Measurements from ENCODE around the gene SLC17A7. TPM values are rescaled to one million over a fixed set of nuclear protein-coding genes. Genes with fewer than 3 reads are reported as not detected.

The SLC17A7 gene
- total RNA-seq, 1 donor from 2014 or later, result not detected

DNA sequence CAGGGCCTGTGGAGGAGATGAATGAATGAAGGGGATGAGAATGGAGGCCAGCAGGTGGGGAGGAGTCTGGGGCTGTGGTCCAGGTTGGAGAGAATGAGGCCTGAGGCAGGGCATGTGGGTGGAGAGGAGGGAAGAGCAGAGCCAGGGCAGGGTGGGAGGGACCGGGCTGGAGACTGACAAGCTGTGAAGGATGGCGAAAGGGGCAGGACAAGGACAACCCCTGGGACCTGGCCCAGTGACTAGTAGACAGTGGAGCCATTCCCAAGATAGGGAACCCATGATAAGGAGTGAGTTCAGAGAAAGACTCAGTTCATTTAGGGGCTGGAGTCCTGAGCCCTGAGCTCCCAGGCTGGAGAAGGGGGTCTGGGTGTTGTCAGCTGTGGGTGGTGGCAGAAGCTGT lies 21.1 kb downstream of the SLC17A7 start:
- no peak overlapping the region for H3K4me3 ChIP-seq (ENCODE audit: low read depth, low read length)
- TF ChIP-seq, protein P1, sequence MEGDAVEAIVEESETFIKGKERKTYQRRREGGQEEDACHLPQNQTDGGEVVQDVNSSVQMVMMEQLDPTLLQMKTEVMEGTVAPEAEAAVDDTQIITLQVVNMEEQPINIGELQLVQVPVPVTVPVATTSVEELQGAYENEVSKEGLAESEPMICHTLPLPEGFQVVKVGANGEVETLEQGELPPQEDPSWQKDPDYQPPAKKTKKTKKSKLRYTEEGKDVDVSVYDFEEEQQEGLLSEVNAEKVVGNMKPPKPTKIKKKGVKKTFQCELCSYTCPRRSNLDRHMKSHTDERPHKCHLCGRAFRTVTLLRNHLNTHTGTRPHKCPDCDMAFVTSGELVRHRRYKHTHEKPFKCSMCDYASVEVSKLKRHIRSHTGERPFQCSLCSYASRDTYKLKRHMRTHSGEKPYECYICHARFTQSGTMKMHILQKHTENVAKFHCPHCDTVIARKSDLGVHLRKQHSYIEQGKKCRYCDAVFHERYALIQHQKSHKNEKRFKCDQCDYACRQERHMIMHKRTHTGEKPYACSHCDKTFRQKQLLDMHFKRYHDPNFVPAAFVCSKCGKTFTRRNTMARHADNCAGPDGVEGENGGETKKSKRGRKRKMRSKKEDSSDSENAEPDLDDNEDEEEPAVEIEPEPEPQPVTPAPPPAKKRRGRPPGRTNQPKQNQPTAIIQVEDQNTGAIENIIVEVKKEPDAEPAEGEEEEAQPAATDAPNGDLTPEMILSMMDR (IDR thresholded peaks at IDR 0.05; ENCODE audit: insufficient read depth, low read length, severe bottlenecking), result no peak
- DNase-seq (ENCODE audit: low read depth) (no peak), FAIRE-seq (no peak)
- H3K27me3 ChIP-seq (ENCODE audit: control insufficient read depth, insufficient read depth, low read length), result peaks cover 36% of the 10 kb centered on the region
- no peaks in the 10 kb centered on the region for H3K36me3 ChIP-seq (ENCODE audit: control insufficient read depth, insufficient read depth, low read length)

GRCh38 chr19:49419173-49419572 lies 22.2 kb downstream of the SLC17A7 start:
- no peak for FAIRE-seq
- TF ChIP-seq, protein P1 (IDR thresholded peaks at IDR 0.05; ENCODE audit: insufficient read depth, low read length, severe bottlenecking), result no peak
- no peak overlapping the region for H3K4me3 ChIP-seq (ENCODE audit: low read depth, low read length)

DNA sequence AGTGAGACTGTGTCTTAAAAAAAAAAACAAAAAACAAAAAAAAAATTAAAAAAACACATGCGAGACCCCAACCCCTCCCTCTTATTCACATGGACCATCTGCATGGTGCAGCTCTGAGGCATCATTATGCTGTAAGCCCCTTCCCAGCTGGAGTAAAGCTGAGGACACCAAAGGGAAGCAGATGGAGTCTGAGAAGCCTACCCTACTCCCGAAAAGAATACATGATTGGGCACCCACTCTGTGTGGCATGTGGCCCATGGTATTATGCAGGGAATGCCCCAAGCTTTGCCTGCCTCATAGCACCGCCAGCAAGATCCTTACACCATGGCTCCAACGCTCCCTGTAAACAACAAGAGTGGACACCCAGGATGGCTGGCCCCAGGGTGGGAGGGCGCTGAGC lies 22.8 kb downstream of the SLC17A7 start:
- no peak overlapping the region for H3K4me3 ChIP-seq (ENCODE audit: low read depth, low read length)
- TF ChIP-seq, protein P1 (IDR thresholded peaks at IDR 0.05; ENCODE audit: insufficient read depth, low read length, severe bottlenecking), result no peak
- H3K27me3 ChIP-seq (ENCODE audit: control insufficient read depth, insufficient read depth, low read length), result peaks cover 33% of the 10 kb centered on the region
- DNase-seq (ENCODE audit: low read depth) (no peak), FAIRE-seq (no peak)
- H3K36me3 ChIP-seq (ENCODE audit: control insufficient read depth, insufficient read depth, low read length), result no peaks in the 10 kb centered on the region

More at GRCh38 chr19:49419173-49419572, 22.2 kb downstream of the SLC17A7 start:
- Histone ChIP-seq H3K36me3 (ENCODE audit: control insufficient read depth, insufficient read depth, low read length) (no peaks in the 10 kb centered on the region), H3K27me3 (ENCODE audit: control insufficient read depth, insufficient read depth, low read length) (peaks cover 35% of the 10 kb centered on the region)
- DNase-seq (ENCODE audit: low read depth), result no peak

GRCh38 chr19:49417088-49417487 lies 24.2 kb downstream of the SLC17A7 start:
- DNase-seq (ENCODE audit: low read depth) (no peak), FAIRE-seq (no peak)
- TF ChIP-seq, protein P1 (IDR thresholded peaks at IDR 0.05; ENCODE audit: insufficient read depth, low read length, severe bottlenecking), result no peak
- no peaks in the 10 kb centered on the region for H3K36me3 ChIP-seq (ENCODE audit: control insufficient read depth, insufficient read depth, low read length)
- peaks cover 26% of the 10 kb centered on the region for H3K27me3 ChIP-seq (ENCODE audit: control insufficient read depth, insufficient read depth, low read length)
- H3K4me3 ChIP-seq (ENCODE audit: low read depth, low read length), result no peak overlapping the region

DNA sequence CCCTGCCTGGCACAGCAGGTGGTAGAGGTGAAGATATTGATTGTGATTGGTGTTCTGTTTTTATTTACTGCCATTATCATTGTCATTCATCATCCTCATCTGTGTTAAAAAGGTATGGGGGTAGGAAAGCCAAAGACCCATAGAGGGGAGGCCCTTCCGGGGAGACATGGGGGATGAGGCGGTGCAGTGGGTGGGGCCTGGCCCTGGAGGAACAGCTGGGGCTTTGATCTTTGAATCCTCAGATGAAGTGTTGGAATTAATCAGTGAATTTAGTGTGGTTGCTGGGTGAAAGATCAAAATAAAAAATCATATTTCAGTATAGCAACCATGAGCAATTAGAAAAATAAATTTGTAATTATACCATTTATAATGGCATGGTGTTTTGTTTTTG lies 25.5 kb downstream of the SLC17A7 start:
- peaks cover 23% of the 10 kb centered on the region for H3K27me3 ChIP-seq (ENCODE audit: control insufficient read depth, insufficient read depth, low read length)
- no peak overlapping the region for H3K4me3 ChIP-seq (ENCODE audit: low read depth, low read length)
- TF ChIP-seq, protein P1 (IDR thresholded peaks at IDR 0.05; ENCODE audit: insufficient read depth, low read length, severe bottlenecking), result no peak

DNA sequence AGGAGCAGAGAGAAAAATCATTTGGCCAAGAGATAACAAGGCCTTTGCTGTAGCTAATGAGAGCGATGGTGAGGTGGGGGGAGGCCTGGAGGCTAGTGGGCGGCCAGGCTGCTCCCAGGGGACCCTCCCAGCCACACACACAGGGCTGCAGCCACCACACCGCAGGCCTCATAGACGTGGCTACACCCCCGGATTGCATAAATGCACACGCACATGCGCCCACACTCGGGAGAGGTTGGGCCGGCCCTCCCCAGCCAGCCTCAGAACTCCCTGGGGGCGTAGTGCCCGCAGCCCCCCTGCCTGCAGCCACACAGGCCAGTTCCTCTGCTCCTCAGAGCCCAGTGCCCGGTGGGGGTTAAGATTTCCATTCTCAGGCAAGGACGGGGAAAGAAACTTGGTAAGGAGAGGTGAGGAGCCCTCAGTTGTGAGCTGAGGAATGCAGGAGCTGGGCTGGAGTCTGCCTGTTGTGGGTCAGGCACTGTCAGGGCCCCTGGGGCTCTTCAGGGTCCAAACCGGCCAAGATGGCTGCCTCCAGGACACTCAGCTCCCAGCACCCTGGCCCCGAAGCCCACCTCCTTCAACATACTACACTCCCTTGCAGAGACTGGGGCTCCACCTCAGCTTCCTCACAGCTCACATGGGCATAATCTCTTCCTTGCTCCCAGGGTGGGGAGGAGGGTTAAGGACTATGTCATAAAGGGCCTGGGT lies 26.1 kb downstream of the SLC17A7 start:
- no peak for FAIRE-seq
- Histone ChIP-seq H3K36me3 (ENCODE audit: control insufficient read depth, insufficient read depth, low read length) (no peaks in the 10 kb centered on the region), H3K4me3 (ENCODE audit: low read depth, low read length) (no peak overlapping the region), H3K27me3 (ENCODE audit: control insufficient read depth, insufficient read depth, low read length) (peaks cover 19% of the 10 kb centered on the region)
- TF ChIP-seq, protein P1 (IDR thresholded peaks at IDR 0.05; ENCODE audit: insufficient read depth, low read length, severe bottlenecking), result no peak
- no peak for DNase-seq (ENCODE audit: low read depth)

More for the DNA sequence above, 25.5 kb downstream of the SLC17A7 start:
- no peaks in the 10 kb centered on the region for H3K36me3 ChIP-seq (ENCODE audit: control insufficient read depth, insufficient read depth, low read length)
- FAIRE-seq (no peak), DNase-seq (ENCODE audit: low read depth) (no peak)
